ENCODE data around the gene PPP1R13B. TPM values are rescaled to one million over a fixed set of nuclear protein-coding genes. Genes with fewer than 3 reads are reported as not detected.

PPP1R13B gene
- total and polyA plus RNA-seq, 2 experiments from 2014 or later: 9.4 to 20.2 TPM

DNA sequence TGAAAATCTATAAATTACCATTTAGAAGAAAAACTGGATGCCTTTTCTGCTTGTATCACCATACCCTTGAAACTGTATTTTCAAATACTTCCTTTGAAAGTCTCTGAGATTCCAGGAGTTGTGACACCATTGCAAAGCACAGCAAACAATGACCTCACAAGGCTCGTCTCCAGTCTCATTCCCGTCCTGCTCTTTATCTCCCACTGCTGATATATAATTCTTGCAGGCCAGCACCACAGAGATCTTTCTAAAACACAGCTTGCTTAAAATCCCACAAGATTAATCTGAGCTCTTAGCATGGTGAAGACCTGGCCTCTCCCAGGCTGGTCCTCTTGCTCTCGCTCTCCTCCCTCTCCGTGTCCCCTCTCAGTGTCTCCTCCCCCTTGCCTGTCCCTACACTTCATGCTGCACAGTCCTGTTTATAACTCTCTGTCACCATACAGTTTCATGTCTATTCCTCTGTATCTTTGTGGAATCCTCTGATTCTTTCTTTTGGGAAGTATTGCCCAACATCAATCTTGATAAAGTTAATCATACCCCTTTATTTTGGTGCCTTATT, 80.0 kb downstream of the PPP1R13B start:
- Histone ChIP-seq H2AFZ (no peak overlapping the region), H3K27ac (peak overlapping the region; percentile 8), H3K36me3 (replicated peaks; ENCODE audit: insufficient read depth, low read depth) (peaks cover 3% of the 10 kb centered on the region), H3K27me3 (no peaks in the 10 kb centered on the region), H4K20me1 (ENCODE audit: insufficient read depth, poor library complexity, severe bottlenecking) (no peaks in the 10 kb centered on the region), H3K9me3 (ENCODE audit: low read depth) (no peaks in the 10 kb centered on the region), H3K4me3 (no peak overlapping the region), H3K79me2 (no peaks in the 10 kb centered on the region), H3K4me2 (peak overlapping the region; percentile 48), H3K4me1 (ENCODE audit: insufficient read depth) (no peaks in the 10 kb centered on the region), H3K9me2 (replicated peaks; ENCODE audit: insufficient read depth) (no peaks in the 10 kb centered on the region)
- TF ChIP-seq, protein P1, sequence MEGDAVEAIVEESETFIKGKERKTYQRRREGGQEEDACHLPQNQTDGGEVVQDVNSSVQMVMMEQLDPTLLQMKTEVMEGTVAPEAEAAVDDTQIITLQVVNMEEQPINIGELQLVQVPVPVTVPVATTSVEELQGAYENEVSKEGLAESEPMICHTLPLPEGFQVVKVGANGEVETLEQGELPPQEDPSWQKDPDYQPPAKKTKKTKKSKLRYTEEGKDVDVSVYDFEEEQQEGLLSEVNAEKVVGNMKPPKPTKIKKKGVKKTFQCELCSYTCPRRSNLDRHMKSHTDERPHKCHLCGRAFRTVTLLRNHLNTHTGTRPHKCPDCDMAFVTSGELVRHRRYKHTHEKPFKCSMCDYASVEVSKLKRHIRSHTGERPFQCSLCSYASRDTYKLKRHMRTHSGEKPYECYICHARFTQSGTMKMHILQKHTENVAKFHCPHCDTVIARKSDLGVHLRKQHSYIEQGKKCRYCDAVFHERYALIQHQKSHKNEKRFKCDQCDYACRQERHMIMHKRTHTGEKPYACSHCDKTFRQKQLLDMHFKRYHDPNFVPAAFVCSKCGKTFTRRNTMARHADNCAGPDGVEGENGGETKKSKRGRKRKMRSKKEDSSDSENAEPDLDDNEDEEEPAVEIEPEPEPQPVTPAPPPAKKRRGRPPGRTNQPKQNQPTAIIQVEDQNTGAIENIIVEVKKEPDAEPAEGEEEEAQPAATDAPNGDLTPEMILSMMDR (IDR thresholded peaks at IDR 0.05; ENCODE audit: poor library complexity): no peak
- TF ChIP-seq EZH2 (IDR thresholded peaks at IDR 0.05; ENCODE audit: borderline replicate concordance): no peak
- no peak for TF ChIP-seq EZH2phosphoT487 (IDR thresholded peaks at IDR 0.05; ENCODE audit: low read depth, severe bottlenecking, unreplicated experiment)
- DNase-seq (ENCODE audit: low spot score): peak; percentile 37
- WGBS (ENCODE audit: low lambda C conversion rate, missing lambda C conversion rate): 58% methylated on average over 4 of the region's 4 CpGs

- Histone ChIP-seq H3K4me3 (no peak overlapping the region), H3K9me2 (replicated peaks; ENCODE audit: insufficient read depth) (no peaks in the 10 kb centered on the region), H3K27ac (no peak overlapping the region), H4K20me1 (ENCODE audit: insufficient read depth, poor library complexity, severe bottlenecking) (no peaks in the 10 kb centered on the region), H3K27me3 (no peaks in the 10 kb centered on the region), H3K36me3 (replicated peaks; ENCODE audit: insufficient read depth, low read depth) (no peaks in the 10 kb centered on the region), H3K79me2 (no peaks in the 10 kb centered on the region), H3K4me1 (ENCODE audit: insufficient read depth) (no peaks in the 10 kb centered on the region), H3K9me3 (ENCODE audit: low read depth) (no peaks in the 10 kb centered on the region), H3K4me2 (no peak overlapping the region), H2AFZ (no peak overlapping the region)
- no peak for DNase-seq (ENCODE audit: low spot score)
- 97% methylated on average over 3 of the region's 3 CpGs for WGBS (ENCODE audit: low lambda C conversion rate, missing lambda C conversion rate)
- TF ChIP-seq EZH2 (IDR thresholded peaks at IDR 0.05; ENCODE audit: borderline replicate concordance): no peak
- TF ChIP-seq, protein P1 (IDR thresholded peaks at IDR 0.05; ENCODE audit: poor library complexity): no peak
- no peak for TF ChIP-seq EZH2phosphoT487 (IDR thresholded peaks at IDR 0.05; ENCODE audit: low read depth, severe bottlenecking, unreplicated experiment)
Measured at GRCh38 chr14:103765526-103765925, 81.8 kb downstream of the PPP1R13B start.

- Histone ChIP-seq H2AFZ (no peak overlapping the region), H4K20me1 (ENCODE audit: insufficient read depth, poor library complexity, severe bottlenecking) (no peaks in the 10 kb centered on the region), H3K9me2 (replicated peaks; ENCODE audit: insufficient read depth) (no peaks in the 10 kb centered on the region), H3K27ac (no peak overlapping the region), H3K4me3 (no peak overlapping the region), H3K79me2 (no peaks in the 10 kb centered on the region), H3K27me3 (no peaks in the 10 kb centered on the region), H3K4me2 (no peak overlapping the region), H3K9me3 (ENCODE audit: low read depth) (no peaks in the 10 kb centered on the region), H3K4me1 (ENCODE audit: insufficient read depth) (no peaks in the 10 kb centered on the region), H3K36me3 (replicated peaks; ENCODE audit: insufficient read depth, low read depth) (no peaks in the 10 kb centered on the region)
- TF ChIP-seq, protein P1 (IDR thresholded peaks at IDR 0.05; ENCODE audit: poor library complexity): no peak
- TF ChIP-seq EZH2 (IDR thresholded peaks at IDR 0.05; ENCODE audit: borderline replicate concordance): no peak
- no peak for TF ChIP-seq EZH2phosphoT487 (IDR thresholded peaks at IDR 0.05; ENCODE audit: low read depth, severe bottlenecking, unreplicated experiment)
- no peak for DNase-seq (ENCODE audit: low spot score)
- 89% methylated on average over 5 of the region's 5 CpGs for WGBS (ENCODE audit: low lambda C conversion rate, missing lambda C conversion rate)
Measured at GRCh38 chr14:103763730-103764488, 83.5 kb downstream of the PPP1R13B start.
